C4-2B (cell line): ENCODE measurements around the gene LYRM4.

Source experiments
- ZFX ChIP-seq: fragments of 450-650 bp; IDR thresholded peaks from 2 replicates; pipeline ENCODE4 v1.6.1; 2017
- TF ChIP-seq, protein P1 (sequence below): fragments of 450-650 bp; conservative IDR thresholded peaks from 2 replicates; pipeline ENCODE4 v1.5.1; 2017; ENCODE audit warnings: mild to moderate bottlenecking

DNA sequence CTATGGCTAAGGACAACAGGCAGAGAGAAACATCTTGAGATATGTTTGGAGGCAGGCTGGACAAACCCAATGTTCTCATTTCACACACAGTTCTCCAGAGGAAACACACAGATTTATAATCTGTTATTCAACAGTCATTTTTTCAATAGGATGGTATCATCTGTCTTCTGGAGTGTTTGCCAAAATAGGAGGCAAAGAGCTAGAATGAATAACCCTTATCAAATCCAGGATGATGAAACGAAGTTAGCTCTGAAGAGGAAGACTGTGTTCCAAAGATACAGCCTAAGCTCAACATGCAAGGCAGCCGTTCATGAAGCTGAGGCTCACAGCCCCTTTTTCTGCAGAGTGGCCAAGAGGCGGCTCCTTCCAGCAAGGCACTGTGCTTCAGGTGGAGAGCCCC is 104.8 kb downstream of the LYRM4 start:
- TF ChIP-seq, protein P1, sequence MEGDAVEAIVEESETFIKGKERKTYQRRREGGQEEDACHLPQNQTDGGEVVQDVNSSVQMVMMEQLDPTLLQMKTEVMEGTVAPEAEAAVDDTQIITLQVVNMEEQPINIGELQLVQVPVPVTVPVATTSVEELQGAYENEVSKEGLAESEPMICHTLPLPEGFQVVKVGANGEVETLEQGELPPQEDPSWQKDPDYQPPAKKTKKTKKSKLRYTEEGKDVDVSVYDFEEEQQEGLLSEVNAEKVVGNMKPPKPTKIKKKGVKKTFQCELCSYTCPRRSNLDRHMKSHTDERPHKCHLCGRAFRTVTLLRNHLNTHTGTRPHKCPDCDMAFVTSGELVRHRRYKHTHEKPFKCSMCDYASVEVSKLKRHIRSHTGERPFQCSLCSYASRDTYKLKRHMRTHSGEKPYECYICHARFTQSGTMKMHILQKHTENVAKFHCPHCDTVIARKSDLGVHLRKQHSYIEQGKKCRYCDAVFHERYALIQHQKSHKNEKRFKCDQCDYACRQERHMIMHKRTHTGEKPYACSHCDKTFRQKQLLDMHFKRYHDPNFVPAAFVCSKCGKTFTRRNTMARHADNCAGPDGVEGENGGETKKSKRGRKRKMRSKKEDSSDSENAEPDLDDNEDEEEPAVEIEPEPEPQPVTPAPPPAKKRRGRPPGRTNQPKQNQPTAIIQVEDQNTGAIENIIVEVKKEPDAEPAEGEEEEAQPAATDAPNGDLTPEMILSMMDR: no peak
- TF ChIP-seq ZFX: no peak
